Neural crest cell (in vitro differentiated cells): ENCODE results near the gene FGD6. TPM values are rescaled to one million over a fixed set of nuclear protein-coding genes. Genes with fewer than 3 reads are reported as not detected.

Experiments
- DNase-seq: peaks from one replicate; pipeline ENCODE4 v3.0.0; 2021; ENCODE audit warnings: low read depth, mixed read lengths, low spot score
- H3K27ac Mint-ChIP-seq: one replicate; pipeline ENCODE4 v1.8.0; 2021; ENCODE audit warnings: mild to moderate bottlenecking, mixed read lengths; ENCODE audit not compliant: unreplicated experiment
- H3K27me3 Mint-ChIP-seq: 2 replicates; pipeline ENCODE4 v1.8.0; 2021; ENCODE audit warnings: low read depth, mild to moderate bottlenecking, mixed read lengths
- H3K36me3 Mint-ChIP-seq: 2 replicates; pipeline ENCODE4 v1.8.0; 2021; ENCODE audit warnings: low read depth, mild to moderate bottlenecking, mixed read lengths
- H3K4me1 Mint-ChIP-seq: 2 replicates; pipeline ENCODE4 v1.8.0; 2021; ENCODE audit warnings: mixed read lengths
- H3K4me3 Mint-ChIP-seq: one replicate; pipeline ENCODE4 v1.8.0; 2021; ENCODE audit warnings: mild to moderate bottlenecking, mixed read lengths
- H3K9me3 Mint-ChIP-seq: 2 replicates; pipeline ENCODE4 v1.8.0; 2021; ENCODE audit warnings: mixed read lengths
- CTCF ChIP-seq: fragments of 200-600 bp; sonication (generic); conservative IDR thresholded peaks from 2 replicates; pipeline ENCODE4 v1.5.0; 2021; ENCODE audit warnings: antibody characterized with exemption, mild to moderate bottlenecking
- total RNA-seq: library from RNA; stranded (reverse); gene quantifications from 2 replicates; pipeline ENCODE4 v1.2.1, GENCODE V29; 2021

FGD6 gene
- total RNA-seq, 1 donor from 2014 or later, result 17.4 TPM

- H3K36me3 Mint-ChIP-seq, result peaks cover 2% of the 10 kb centered on the region
- peak overlapping the region; percentile 99 for H3K27ac Mint-ChIP-seq
- peaks cover 47% of the 10 kb centered on the region for H3K4me1 Mint-ChIP-seq
- no peak for DNase-seq
- TF ChIP-seq CTCF, result no peak
- H3K4me3 Mint-ChIP-seq, result peak overlapping the region; percentile 93
- H3K9me3 Mint-ChIP-seq, result no peaks in the 10 kb centered on the region
- H3K27me3 Mint-ChIP-seq, result no peaks in the 10 kb centered on the region
Observed at GRCh38 chr12:95216711-95217376, 423 bp downstream of the FGD6 start.

- H3K4me3 Mint-ChIP-seq, result peak overlapping the region; percentile 93
- TF ChIP-seq CTCF, result no peak
- no peak for DNase-seq
- H3K36me3 Mint-ChIP-seq, result peaks cover 2% of the 10 kb centered on the region
- peaks cover 44% of the 10 kb centered on the region for H3K4me1 Mint-ChIP-seq
- no peaks in the 10 kb centered on the region for H3K9me3 Mint-ChIP-seq
- no peak overlapping the region for H3K27ac Mint-ChIP-seq
- H3K27me3 Mint-ChIP-seq, result no peaks in the 10 kb centered on the region
Observed at GRCh38 chr12:95215949-95216348, 1.3 kb downstream of the FGD6 start.

DNA sequence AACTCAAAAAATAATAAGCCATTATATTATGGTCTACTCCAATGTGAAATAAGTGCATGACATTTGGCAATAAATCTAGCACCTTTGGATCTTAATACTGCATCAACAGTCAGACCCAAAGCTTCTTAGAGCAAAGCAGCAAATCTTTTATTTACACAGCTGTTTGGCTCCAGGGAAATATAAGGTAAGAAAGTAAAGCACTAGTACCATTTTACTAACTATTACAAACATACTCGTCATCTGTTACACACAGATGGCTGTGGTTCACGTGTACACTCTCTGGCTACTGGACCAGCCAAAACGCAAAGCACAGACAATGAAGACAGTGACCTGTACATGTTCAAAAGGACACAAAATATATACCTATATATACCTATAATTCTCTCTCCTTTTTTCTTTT, 2.8 kb downstream of the FGD6 start:
- TF ChIP-seq CTCF, result no peak
- H3K9me3 Mint-ChIP-seq, result no peaks in the 10 kb centered on the region
- H3K27me3 Mint-ChIP-seq, result no peaks in the 10 kb centered on the region
- peaks cover 33% of the 10 kb centered on the region for H3K4me1 Mint-ChIP-seq
- H3K27ac Mint-ChIP-seq, result no peak overlapping the region
- H3K36me3 Mint-ChIP-seq, result no peaks in the 10 kb centered on the region
- H3K4me3 Mint-ChIP-seq, result peak overlapping the region; percentile 44
- no peak for DNase-seq

GRCh38 chr12:95213928-95214327, 3.3 kb downstream of the FGD6 start:
- Mint-ChIP-seq H3K27me3 (no peaks in the 10 kb centered on the region), H3K36me3 (peaks cover 3% of the 10 kb centered on the region), H3K4me3 (peak overlapping the region; percentile 20), H3K9me3 (no peaks in the 10 kb centered on the region), H3K27ac (no peak overlapping the region), H3K4me1 (peaks cover 28% of the 10 kb centered on the region)
- no peak for DNase-seq
- TF ChIP-seq CTCF, result no peak

GRCh38 chr12:95213119-95213518, 4.1 kb downstream of the FGD6 start:
- Mint-ChIP-seq H3K36me3 (peaks cover 8% of the 10 kb centered on the region), H3K9me3 (no peaks in the 10 kb centered on the region), H3K27ac (no peak overlapping the region), H3K4me1 (peaks cover 20% of the 10 kb centered on the region), H3K27me3 (no peaks in the 10 kb centered on the region), H3K4me3 (no peak overlapping the region)
- TF ChIP-seq CTCF, result no peak
- no peak for DNase-seq
